Measurements from ENCODE around the gene DHFR.

- TF ChIP-seq CTCF (IDR thresholded peaks at IDR 0.05): no peak
- TF ChIP-seq POLR2AphosphoS5 (IDR thresholded peaks at IDR 0.05; ENCODE audit: low read depth, low read length): no peak
- no peak for TF ChIP-seq REST (IDR thresholded peaks at IDR 0.05; ENCODE audit: insufficient read depth in 1 of 2, low read depth in 2 of 2, low read length in 1 of 2)
- no peak for TF ChIP-seq TCF7L2 (IDR thresholded peaks at IDR 0.05; ENCODE audit: low read depth, low read length)
Observed at GRCh38 chr5:80634193-80634592, 20.6 kb downstream of the DHFR start.

Data from Panc1 (cell line).